ENCODE data around the gene IFNE. TPM values are rescaled to one million over a fixed set of nuclear protein-coding genes. Genes with fewer than 3 reads are reported as not detected.

IFNE gene
- polyA plus RNA-seq, 2 of the 4 experiments (the other 2 are of a cell fraction) = 2.5 to 3.1 TPM

GRCh38 chr9:21521448-21521847, 39.3 kb upstream of the IFNE start:
- Histone ChIP-seq H3K4me2 (no peak overlapping the region), H3K4me1 (peaks cover 28% of the 10 kb centered on the region; the same call in 1 of the 3 replicates), H3K9me3 (peaks cover 38% of the 10 kb centered on the region), H3K27ac (no peak overlapping the region), H3K4me3 (no peak overlapping the region)
- 100% methylated on average over 1 of the region's 1 CpG for WGBS (ENCODE audit: missing lambda C conversion rate)
- TF ChIP-seq SMC3 (IDR thresholded peaks at IDR 0.05) = no peak
- TF ChIP-seq REST (IDR thresholded peaks at IDR 0.05) = no peak
- ATAC-seq = peak in 1 of 2 experiments; percentile 13; a peak in 3 of 6 replicates
- POLR2A ChIA-PET = no interaction called here
- CTCF ChIA-PET = no interaction called here
- no peak for DNase-seq (ENCODE audit: low read depth in 1 of 2, low spot score in 1 of 2)
- peak; percentile 59 for FAIRE-seq

- Histone ChIP-seq H3K4me3 (no peak overlapping the region), H3K9me3 (peaks cover 30% of the 10 kb centered on the region), H3K4me2 (no peak overlapping the region), H3K4me1 (peaks cover 31% of the 10 kb centered on the region; the same call in 2 of the 3 replicates), H3K27ac (no peak overlapping the region)
- no peak for TF ChIP-seq HDAC2 (IDR thresholded peaks at IDR 0.05)
- TF ChIP-seq HOXB5 (CRISPR knock-in tag; IDR thresholded peaks at IDR 0.05) = 0 out of 2 replicates have a peak, but pooled peaks have one; percentile 19
- no peak for TF ChIP-seq RFX5 (IDR thresholded peaks at IDR 0.05)
- no peak for TF ChIP-seq NFE2L2 (conservative IDR thresholded peaks at IDR 0.05; ENCODE audit: low read length)
- no peak for TF ChIP-seq RAD21 (conservative IDR thresholded peaks at IDR 0.05 in 1 of 2, IDR thresholded peaks at IDR 0.05 in 1 of 2)
- FAIRE-seq (peak; percentile 51), ATAC-seq (peak in 1 of 2 experiments; percentile 14; a peak in 3 of 6 replicates), DNase-seq (ENCODE audit: low read depth in 1 of 2, low spot score in 1 of 2) (no peak)
- WGBS (ENCODE audit: missing lambda C conversion rate) = 71% methylated on average over 5 of the region's 5 CpGs
- POLR2A ChIA-PET = no interaction called here
- CTCF ChIA-PET = interaction anchor here (1.0 to 1.7 kb wide), 2 partner anchors 202 to 264 kb away, joined by 3 to 5 read pairs; no protein-coding TSS in a partner anchor
These were observed 38.6 kb upstream of the IFNE start for GRCh38 chr9:21520501-21521228.

GRCh38 chr9:21519855-21520434, 37.8 kb upstream of the IFNE start:
- ChIA-PET CTCF (interaction anchor here (1.0 to 1.7 kb wide), 3 partner anchors 11 to 264 kb away, joined by 3 to 5 read pairs (median 3); no protein-coding TSS in a partner anchor), POLR2A (no interaction called here)
- Histone ChIP-seq H3K27ac (no peak overlapping the region), H3K4me1 (peaks cover 32% of the 10 kb centered on the region; the same call in 2 of the 3 replicates), H3K4me3 (no peak overlapping the region), H3K4me2 (no peak overlapping the region), H3K9me3 (peaks cover 23% of the 10 kb centered on the region)
- TF ChIP-seq HOXB13 (CRISPR knock-in tag; IDR thresholded peaks at IDR 0.05; ENCODE audit: low read depth) (no peak), MYC (IDR thresholded peaks at IDR 0.05; ENCODE audit: borderline replicate concordance, low read length) (no peak), RARB (CRISPR knock-in tag; IDR thresholded peaks at IDR 0.05) (peak; percentile 63; the same call in 1 of the 2 replicates), MAFK (IDR thresholded peaks at IDR 0.05; ENCODE audit: partially characterized antibody) (peak; percentile 67), SMC3 (IDR thresholded peaks at IDR 0.05) (no peak), TFCP2L1 (CRISPR knock-in tag; IDR thresholded peaks at IDR 0.05) (peak; percentile 79; the same call in 1 of the 2 replicates), KDM1A (IDR thresholded peaks at IDR 0.05; ENCODE audit: low read depth) (no peak), ATOH8 (CRISPR knock-in tag; IDR thresholded peaks at IDR 0.05; ENCODE audit: low read depth) (no peak), NR3C1 (IDR thresholded peaks at IDR 0.05) (no peak), EP300 (IDR thresholded peaks at IDR 0.05) (no peak), POLR2AphosphoS2 (conservative IDR thresholded peaks at IDR 0.05; ENCODE audit: low read length) (peak; percentile 78; the same call in 1 of the 2 replicates), CHD2 (IDR thresholded peaks at IDR 0.05; ENCODE audit: low read length, partially characterized antibody) (no peak), POLR2A (IDR thresholded peaks at IDR 0.05; ENCODE audit: low read length) (no peak), HOXA7 (CRISPR knock-in tag; IDR thresholded peaks at IDR 0.05) (0 out of 2 replicates have a peak, but pooled peaks have one; percentile 44), EHF (CRISPR knock-in tag; IDR thresholded peaks at IDR 0.05) (no peak), PHF8 (IDR thresholded peaks at IDR 0.05; ENCODE audit: borderline replicate concordance, low read depth) (no peak), FOSB (CRISPR knock-in tag; IDR thresholded peaks at IDR 0.05) (0 out of 2 replicates have a peak, but pooled peaks have one; percentile 44)
- ATAC-seq (peak; percentile 9 to 28; a peak in 3 of 6 replicates), FAIRE-seq (no peak), DNase-seq (ENCODE audit: low read depth in 1 of 2, low spot score in 1 of 2) (no peak)
- 94% methylated on average over 2 of the region's 2 CpGs for WGBS (ENCODE audit: missing lambda C conversion rate)
